Measurements from ENCODE around the gene RAMACL.

GRCh38 chr6:166569206-166569605 lies 17.3 kb downstream of the RAMACL start:
- TF ChIP-seq ZNF274 (IDR thresholded peaks at IDR 0.05; ENCODE audit: low read depth, low read length) (no peak), YY1 (IDR thresholded peaks at IDR 0.05; ENCODE audit: insufficient read depth, insufficient read length) (no peak)

Measured in NT2/D1 (cell line).